K562 (cell line): ENCODE results near the gene ERP44. TPM values are rescaled to one million over a fixed set of nuclear protein-coding genes. Genes with fewer than 3 reads are reported as not detected.

ENCODE experiments used
- CBFB ChIP-seq: sonication (generic); formaldehyde crosslinking; IDR thresholded peaks from 2 replicates; pipeline ENCODE4 v1.4.0; 2020; ENCODE audit warnings: mild to moderate bottlenecking, missing genetic modification reagents
- EGR1 ChIP-seq: fragments of 450-650 bp; conservative IDR thresholded peaks from 2 replicates; pipeline ENCODE4 v1.6.1; 2017; ENCODE audit warnings: mild to moderate bottlenecking
- PHF8 ChIP-seq: fragments of 200-600 bp; sonication (generic); IDR thresholded peaks from 2 replicates; pipeline ENCODE4 v1.6.1; 2012; ENCODE audit warnings: mixed run types, mild to moderate bottlenecking, inconsistent platforms, low read length, moderate library complexity, borderline replicate concordance
- polyA plus RNA-seq, 8 experiments: library from polyadenylated mRNA; depleted of rRNA in 4 of 8; stranded (reverse) in 5 of 8; unstranded in 3 of 8; fragments of >200 nt; fragmentation: Nextera tagmentation in 2 of 8; fragmentation: Illumina TruSeq in 1 of 8; extraction: Ambion mirVana in 2 of 8; extraction: Trizol in 1 of 8; gene quantifications; 2 replicates each; pipeline versions ENCODE4 v1.2.1 to v1.2.3, GENCODE V29; 2011 to 2014; ENCODE audit warnings: inconsistent platforms in 1 of 8, missing spikeins in 1 of 8
- total RNA-seq, 7 experiments: library from RNA; depleted of rRNA in 6 of 7; stranded (reverse); fragments of >200 nt in 6 of 7; fragmentation: Illumina TruSeq in 2 of 7; extraction: Trizol in 2 of 7; gene quantifications; 2 replicates each; pipeline versions ENCODE4 v1.2.1 to v1.2.3, GENCODE V29; 2011 to 2021; ENCODE audit warnings: low replicate concordance in 1 of 7
- TF ChIP-seq, protein P1 (sequence below), 3 experiments: fragments of 200-800 bp in 1 of 3; sonication (Bioruptor generic) in 1 of 3; sonication (generic) in 1 of 3; formaldehyde crosslinking in 1 of 3; IDR thresholded peaks; 2 replicates each; pipeline versions ENCODE4 v1.6.1 to v1.8.0; 2016 to 2022; ENCODE audit warnings: mild to moderate bottlenecking in 2 of 3, missing compliant biosample characterization in 2 of 3, missing genetic modification characterization in 2 of 3, missing genetic modification reagents in 1 of 3
- TF ChIP-seq, protein P2 (sequence below): fragments of 450-650 bp; IDR thresholded peaks from 2 replicates; pipeline ENCODE4 v1.6.1; 2016; ENCODE audit warnings: low read depth
- TF ChIP-seq, protein P3 (sequence below): fragments of 450-650 bp; conservative IDR thresholded peaks from 2 replicates; pipeline ENCODE4 v1.6.1; 2016; ENCODE audit warnings: missing genetic modification characterization, low read depth, mild to moderate bottlenecking, missing compliant biosample characterization, moderate library complexity

The ERP44 gene
- total and polyA plus RNA-seq, 9 of the 15 experiments (the other 6 are each of a cell fraction or from before 2014, with no cell fraction given), result 9.2 to 23.4 (median 13.6) TPM

DNA sequence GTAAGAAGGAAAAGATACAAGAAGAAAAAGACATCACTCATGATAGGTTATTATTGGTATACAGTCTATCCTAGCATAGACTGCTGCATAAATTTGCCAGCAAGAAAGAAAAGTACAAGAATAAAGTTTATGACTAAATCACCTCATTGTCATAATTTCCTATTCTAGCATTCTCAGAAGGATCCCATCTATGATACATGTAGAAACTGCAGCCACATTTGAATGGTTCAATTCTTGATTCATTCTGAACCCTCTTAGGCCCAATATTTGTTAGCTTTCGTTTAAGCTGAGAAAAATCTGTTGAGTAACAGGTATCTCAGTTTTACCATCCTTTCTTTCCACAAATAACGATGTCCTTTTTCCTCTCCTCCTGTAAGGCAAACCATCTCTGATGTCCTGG is 21.5 kb upstream of the ERP44 start (continued):
- TF ChIP-seq CBFB (CRISPR knock-in tag) (no peak), EGR1 (no peak), PHF8 (no peak)
- TF ChIP-seq, protein P1, sequence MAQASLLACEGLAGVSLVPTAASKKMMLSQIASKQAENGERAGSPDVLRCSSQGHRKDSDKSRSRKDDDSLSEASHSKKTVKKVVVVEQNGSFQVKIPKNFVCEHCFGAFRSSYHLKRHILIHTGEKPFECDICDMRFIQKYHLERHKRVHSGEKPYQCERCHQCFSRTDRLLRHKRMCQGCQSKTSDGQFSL (CRISPR knock-in tag; IDR thresholded peaks at IDR 0.05), result no peak
- TF ChIP-seq, protein P1 (tag; IDR thresholded peaks at IDR 0.05), result no peak
- TF ChIP-seq, protein P2, sequence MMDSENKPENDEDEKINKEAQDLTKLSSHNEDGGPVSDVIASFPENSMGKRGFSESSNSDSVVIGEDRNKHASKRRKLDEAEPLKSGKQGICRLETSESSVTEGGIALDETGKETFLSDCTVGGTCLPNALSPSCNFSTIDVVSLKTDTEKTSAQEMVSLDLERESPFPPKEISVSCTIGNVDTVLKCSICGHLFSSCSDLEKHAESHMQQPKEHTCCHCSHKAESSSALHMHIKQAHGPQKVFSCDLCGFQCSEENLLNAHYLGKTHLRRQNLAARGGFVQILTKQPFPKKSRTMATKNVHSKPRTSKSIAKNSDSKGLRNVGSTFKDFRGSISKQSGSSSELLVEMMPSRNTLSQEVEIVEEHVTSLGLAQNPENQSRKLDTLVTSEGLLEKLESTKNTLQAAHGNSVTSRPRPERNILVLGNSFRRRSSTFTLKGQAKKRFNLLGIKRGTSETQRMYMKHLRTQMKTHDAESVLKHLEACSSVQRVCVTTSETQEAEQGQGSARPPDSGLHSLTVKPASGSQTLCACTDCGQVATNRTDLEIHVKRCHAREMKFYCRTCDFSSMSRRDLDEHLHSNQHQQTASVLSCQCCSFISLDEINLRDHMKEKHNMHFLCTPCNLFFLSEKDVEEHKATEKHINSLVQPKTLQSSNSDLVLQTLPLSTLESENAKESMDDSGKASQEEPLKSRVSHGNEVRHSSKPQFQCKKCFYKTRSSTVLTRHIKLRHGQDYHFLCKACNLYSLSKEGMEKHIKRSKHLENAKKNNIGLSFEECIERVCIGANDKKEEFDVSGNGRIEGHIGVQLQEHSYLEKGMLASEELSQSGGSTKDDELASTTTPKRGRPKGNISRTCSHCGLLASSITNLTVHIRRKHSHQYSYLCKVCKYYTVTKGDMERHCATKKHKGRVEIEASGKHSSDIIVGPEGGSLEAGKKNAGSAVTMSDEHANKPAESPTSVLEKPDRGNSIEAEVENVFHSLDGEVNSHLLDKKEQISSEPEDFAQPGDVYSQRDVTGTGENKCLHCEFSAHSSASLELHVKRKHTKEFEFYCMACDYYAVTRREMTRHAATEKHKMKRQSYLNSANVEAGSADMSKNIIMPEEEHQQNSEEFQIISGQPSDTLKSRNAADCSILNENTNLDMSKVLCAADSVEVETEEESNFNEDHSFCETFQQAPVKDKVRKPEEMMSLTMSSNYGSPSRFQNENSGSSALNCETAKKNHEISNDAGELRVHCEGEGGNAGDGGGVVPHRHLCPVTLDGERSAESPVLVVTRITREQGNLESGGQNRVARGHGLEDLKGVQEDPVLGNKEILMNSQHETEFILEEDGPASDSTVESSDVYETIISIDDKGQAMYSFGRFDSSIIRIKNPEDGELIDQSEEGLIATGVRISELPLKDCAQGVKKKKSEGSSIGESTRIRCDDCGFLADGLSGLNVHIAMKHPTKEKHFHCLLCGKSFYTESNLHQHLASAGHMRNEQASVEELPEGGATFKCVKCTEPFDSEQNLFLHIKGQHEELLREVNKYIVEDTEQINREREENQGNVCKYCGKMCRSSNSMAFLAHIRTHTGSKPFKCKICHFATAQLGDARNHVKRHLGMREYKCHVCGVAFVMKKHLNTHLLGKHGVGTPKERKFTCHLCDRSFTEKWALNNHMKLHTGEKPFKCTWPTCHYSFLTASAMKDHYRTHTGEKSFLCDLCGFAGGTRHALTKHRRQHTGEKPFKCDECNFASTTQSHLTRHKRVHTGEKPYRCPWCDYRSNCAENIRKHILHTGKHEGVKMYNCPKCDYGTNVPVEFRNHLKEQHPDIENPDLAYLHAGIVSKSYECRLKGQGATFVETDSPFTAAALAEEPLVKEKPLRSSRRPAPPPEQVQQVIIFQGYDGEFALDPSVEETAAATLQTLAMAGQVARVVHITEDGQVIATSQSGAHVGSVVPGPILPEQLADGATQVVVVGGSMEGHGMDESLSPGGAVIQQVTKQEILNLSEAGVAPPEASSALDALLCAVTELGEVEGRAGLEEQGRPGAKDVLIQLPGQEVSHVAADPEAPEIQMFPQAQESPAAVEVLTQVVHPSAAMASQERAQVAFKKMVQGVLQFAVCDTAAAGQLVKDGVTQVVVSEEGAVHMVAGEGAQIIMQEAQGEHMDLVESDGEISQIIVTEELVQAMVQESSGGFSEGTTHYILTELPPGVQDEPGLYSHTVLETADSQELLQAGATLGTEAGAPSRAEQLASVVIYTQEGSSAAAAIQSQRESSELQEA, result no peak
- TF ChIP-seq, protein P3, sequence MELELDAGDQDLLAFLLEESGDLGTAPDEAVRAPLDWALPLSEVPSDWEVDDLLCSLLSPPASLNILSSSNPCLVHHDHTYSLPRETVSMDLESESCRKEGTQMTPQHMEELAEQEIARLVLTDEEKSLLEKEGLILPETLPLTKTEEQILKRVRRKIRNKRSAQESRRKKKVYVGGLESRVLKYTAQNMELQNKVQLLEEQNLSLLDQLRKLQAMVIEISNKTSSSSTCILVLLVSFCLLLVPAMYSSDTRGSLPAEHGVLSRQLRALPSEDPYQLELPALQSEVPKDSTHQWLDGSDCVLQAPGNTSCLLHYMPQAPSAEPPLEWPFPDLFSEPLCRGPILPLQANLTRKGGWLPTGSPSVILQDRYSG (tag), result no peak
